Thyroid gland (tissue), 4 donors: ENCODE results near the gene NACA2.

Experiments used
- POLR2A ChIP-seq, 2 donors: fragments of 450-650 bp; IDR thresholded peaks; one replicate each; pipeline ENCODE4 v1.6.1; 2017; ENCODE audit warnings: antibody characterized with exemption in 2 of 2, mild to moderate bottlenecking in 2 of 2, moderate library complexity in 1 of 2
- TF ChIP-seq, protein P1 (sequence below), 6 experiments: fragments of 200-600 bp in 3 of 6; fragments of 450-650 bp in 3 of 6; sonication (generic) in 3 of 6; IDR thresholded peaks; one replicate each; pipeline ENCODE4 v1.5.1; 2016 to 2019; ENCODE audit warnings: antibody characterized with exemption in 6 of 6, mild to moderate bottlenecking in 2 of 6, inconsistent platforms in 1 of 6, moderate library complexity in 1 of 6

GRCh38 chr17:61625564-61625963 is 34.5 kb upstream of the NACA2 start:
- no peak for TF ChIP-seq POLR2A (IDR thresholded peaks at IDR 0.05)
- TF ChIP-seq, protein P1, sequence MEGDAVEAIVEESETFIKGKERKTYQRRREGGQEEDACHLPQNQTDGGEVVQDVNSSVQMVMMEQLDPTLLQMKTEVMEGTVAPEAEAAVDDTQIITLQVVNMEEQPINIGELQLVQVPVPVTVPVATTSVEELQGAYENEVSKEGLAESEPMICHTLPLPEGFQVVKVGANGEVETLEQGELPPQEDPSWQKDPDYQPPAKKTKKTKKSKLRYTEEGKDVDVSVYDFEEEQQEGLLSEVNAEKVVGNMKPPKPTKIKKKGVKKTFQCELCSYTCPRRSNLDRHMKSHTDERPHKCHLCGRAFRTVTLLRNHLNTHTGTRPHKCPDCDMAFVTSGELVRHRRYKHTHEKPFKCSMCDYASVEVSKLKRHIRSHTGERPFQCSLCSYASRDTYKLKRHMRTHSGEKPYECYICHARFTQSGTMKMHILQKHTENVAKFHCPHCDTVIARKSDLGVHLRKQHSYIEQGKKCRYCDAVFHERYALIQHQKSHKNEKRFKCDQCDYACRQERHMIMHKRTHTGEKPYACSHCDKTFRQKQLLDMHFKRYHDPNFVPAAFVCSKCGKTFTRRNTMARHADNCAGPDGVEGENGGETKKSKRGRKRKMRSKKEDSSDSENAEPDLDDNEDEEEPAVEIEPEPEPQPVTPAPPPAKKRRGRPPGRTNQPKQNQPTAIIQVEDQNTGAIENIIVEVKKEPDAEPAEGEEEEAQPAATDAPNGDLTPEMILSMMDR (IDR thresholded peaks at IDR 0.05) = no peak
